Measurements from ENCODE around the gene CLIC6.

The CLIC6 gene

GRCh38 chr21:34726627-34727337, 58.0 kb downstream of the CLIC6 start:
- Histone ChIP-seq H3K4me3 (ENCODE audit: severe bottlenecking) (no peak overlapping the region), H3K27me3 (ENCODE audit: insufficient read depth, poor library complexity, severe bottlenecking) (no peaks in the 10 kb centered on the region), H3K4me1 (ENCODE audit: insufficient read depth, poor library complexity, severe bottlenecking) (peaks cover 8% of the 10 kb centered on the region), H3K9me3 (ENCODE audit: severe bottlenecking) (no peaks in the 10 kb centered on the region), H3K27ac (ENCODE audit: poor library complexity, severe bottlenecking) (no peak overlapping the region), H3K36me3 (ENCODE audit: low read depth) (no peaks in the 10 kb centered on the region)
- no peak for ATAC-seq (ENCODE audit: low read depth)
- no peak for TF ChIP-seq CTCF (IDR thresholded peaks at IDR 0.05; ENCODE audit: poor library complexity, severe bottlenecking)
- no peak for DNase-seq (ENCODE audit: low spot score)

DNA sequence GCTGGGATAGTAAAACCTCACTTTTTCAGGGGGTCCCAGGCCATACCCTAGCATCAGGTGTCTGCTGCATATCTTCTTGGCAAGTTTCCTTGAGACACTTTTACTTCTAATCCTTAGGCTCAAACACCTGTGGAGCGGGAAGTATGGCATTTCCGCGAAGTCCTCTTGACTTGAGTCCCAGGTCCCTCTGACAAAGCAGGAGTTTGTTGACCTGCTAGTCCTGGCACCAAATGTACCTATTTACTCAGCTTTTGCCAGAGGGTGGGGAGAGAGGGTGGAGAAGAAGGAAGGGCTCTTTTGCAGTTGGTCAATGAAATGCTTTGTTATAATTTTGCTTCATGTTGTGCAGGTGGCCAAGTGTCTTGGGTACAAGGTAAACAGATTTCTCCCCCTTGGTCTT, 59.7 kb downstream of the CLIC6 start:
- TF ChIP-seq CTCF (IDR thresholded peaks at IDR 0.05; ENCODE audit: poor library complexity, severe bottlenecking) = no peak
- Histone ChIP-seq H3K4me1 (ENCODE audit: insufficient read depth, poor library complexity, severe bottlenecking) (peaks cover 23% of the 10 kb centered on the region), H3K36me3 (ENCODE audit: low read depth) (no peaks in the 10 kb centered on the region), H3K9me3 (ENCODE audit: severe bottlenecking) (no peaks in the 10 kb centered on the region), H3K27ac (ENCODE audit: poor library complexity, severe bottlenecking) (no peak overlapping the region), H3K27me3 (ENCODE audit: insufficient read depth, poor library complexity, severe bottlenecking) (no peaks in the 10 kb centered on the region), H3K4me3 (ENCODE audit: severe bottlenecking) (no peak overlapping the region)
- no peak for ATAC-seq (ENCODE audit: low read depth)
- no peak for DNase-seq (ENCODE audit: low spot score)

DNA sequence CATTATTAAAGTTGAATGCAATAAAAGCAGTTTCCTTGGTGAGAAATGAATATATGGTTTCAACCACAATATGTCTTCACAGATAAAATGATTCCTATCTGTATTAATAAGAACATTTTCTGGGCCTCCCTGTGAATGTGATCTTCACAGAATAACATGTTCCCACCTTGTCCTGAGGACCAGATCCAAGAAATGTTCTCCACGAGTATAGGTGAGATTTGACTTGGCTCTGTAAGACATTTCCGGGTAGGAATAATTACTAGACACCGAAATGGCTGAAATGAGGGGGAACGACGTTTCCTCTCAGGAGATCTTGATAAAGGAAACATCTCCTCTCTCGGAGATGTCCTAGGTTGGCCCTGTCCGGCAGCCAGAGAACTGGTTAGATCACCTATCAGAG, 61.4 kb downstream of the CLIC6 start:
- Histone ChIP-seq H3K36me3 (ENCODE audit: low read depth) (no peaks in the 10 kb centered on the region), H3K4me3 (ENCODE audit: severe bottlenecking) (no peak overlapping the region), H3K27ac (ENCODE audit: poor library complexity, severe bottlenecking) (no peak overlapping the region), H3K9me3 (ENCODE audit: severe bottlenecking) (no peaks in the 10 kb centered on the region), H3K4me1 (ENCODE audit: insufficient read depth, poor library complexity, severe bottlenecking) (peaks cover 40% of the 10 kb centered on the region), H3K27me3 (ENCODE audit: insufficient read depth, poor library complexity, severe bottlenecking) (no peaks in the 10 kb centered on the region)
- TF ChIP-seq CTCF (IDR thresholded peaks at IDR 0.05; ENCODE audit: poor library complexity, severe bottlenecking) = no peak
- ATAC-seq (ENCODE audit: low read depth) = no peak
- no peak for DNase-seq (ENCODE audit: low spot score)

DNA sequence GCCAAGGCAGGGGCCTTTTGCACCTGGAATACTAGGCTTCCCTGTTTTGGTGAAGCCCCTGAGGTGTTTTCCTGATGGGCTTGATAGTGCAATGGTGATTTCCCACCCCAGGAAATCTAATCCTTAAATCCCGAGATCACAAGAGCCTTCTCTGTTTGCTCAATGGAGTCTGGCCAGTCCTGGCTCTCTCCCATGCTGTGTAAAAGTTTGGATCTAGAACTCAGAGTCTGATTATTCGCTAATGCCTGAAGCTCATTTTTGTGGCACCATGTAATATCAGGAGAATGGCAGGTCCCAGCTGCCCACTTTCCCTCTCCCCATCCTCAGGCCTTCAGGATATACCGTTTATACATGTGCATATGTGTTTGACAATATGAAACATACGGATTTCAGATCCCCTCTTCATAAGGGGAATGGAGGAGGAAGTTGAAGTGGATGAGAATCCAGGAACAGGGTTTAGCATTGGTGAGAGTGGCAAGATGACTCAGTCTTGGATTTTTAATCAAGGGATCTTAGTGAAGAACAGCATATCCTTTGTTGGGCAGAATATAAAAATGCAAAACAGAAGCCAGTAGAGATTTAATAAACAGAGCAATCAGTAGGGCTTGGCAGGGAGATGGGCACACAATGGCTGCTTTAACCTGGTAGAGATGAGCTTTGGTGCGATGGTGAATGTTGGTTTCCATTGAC, 62.1 kb downstream of the CLIC6 start:
- Histone ChIP-seq H3K27ac (ENCODE audit: poor library complexity, severe bottlenecking) (peak overlapping the region; percentile 99), H3K4me1 (ENCODE audit: insufficient read depth, poor library complexity, severe bottlenecking) (peaks cover 46% of the 10 kb centered on the region), H3K4me3 (ENCODE audit: severe bottlenecking) (no peak overlapping the region), H3K9me3 (ENCODE audit: severe bottlenecking) (no peaks in the 10 kb centered on the region), H3K27me3 (ENCODE audit: insufficient read depth, poor library complexity, severe bottlenecking) (no peaks in the 10 kb centered on the region), H3K36me3 (ENCODE audit: low read depth) (no peaks in the 10 kb centered on the region)
- no peak for ATAC-seq (ENCODE audit: low read depth)
- no peak for TF ChIP-seq CTCF (IDR thresholded peaks at IDR 0.05; ENCODE audit: poor library complexity, severe bottlenecking)
- no peak for DNase-seq (ENCODE audit: low spot score)

DNA sequence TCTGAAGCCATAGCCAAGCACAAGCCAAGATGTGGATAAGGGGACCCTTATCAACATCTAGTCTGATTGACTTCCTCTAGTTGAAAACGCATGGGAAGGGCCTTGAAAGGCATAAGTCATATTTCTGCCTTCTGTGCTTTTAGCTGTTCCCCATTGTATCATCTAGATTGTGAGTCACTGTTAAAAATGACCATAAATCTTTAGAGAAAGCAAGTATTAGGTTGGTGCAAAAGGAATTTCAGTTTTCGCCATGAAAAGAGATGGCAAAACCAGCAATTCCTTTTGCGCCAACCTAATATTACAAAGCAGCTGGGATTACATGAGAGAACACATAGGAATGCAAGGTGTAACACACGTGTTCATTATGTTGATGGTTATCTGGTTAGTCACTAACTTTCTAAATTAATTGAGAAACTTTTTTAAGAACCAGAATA, 63.6 kb downstream of the CLIC6 start:
- H3K27me3 ChIP-seq (ENCODE audit: insufficient read depth, poor library complexity, severe bottlenecking) = no peaks in the 10 kb centered on the region
- DNase-seq (ENCODE audit: low spot score) (no peak), ATAC-seq (ENCODE audit: low read depth) (peak; percentile 84)
- no peak overlapping the region for H3K4me3 ChIP-seq (ENCODE audit: severe bottlenecking)
- no peak for TF ChIP-seq CTCF (IDR thresholded peaks at IDR 0.05; ENCODE audit: poor library complexity, severe bottlenecking)
- H3K36me3 ChIP-seq (ENCODE audit: low read depth) = no peaks in the 10 kb centered on the region
- H3K9me3 ChIP-seq (ENCODE audit: severe bottlenecking) = no peaks in the 10 kb centered on the region
- H3K27ac ChIP-seq (ENCODE audit: poor library complexity, severe bottlenecking) = peak overlapping the region; percentile 99
- H3K4me1 ChIP-seq (ENCODE audit: insufficient read depth, poor library complexity, severe bottlenecking) = peaks cover 60% of the 10 kb centered on the region

Data from RWPE2 (cell line).